Liver (tissue), 9 donors: ENCODE results near the gene AQP3. TPM values are rescaled to one million over a fixed set of nuclear protein-coding genes. Genes with fewer than 3 reads are reported as not detected.

Experiments used
- DNase-seq: peaks from one replicate; pipeline ENCODE4 v3.0.0-alpha.2; 2017; ENCODE audit warnings: low spot score
- H3K27ac ChIP-seq, 2 donors: one replicate each; pipeline ENCODE4 v1.7.0; 2013; ENCODE audit warnings: inconsistent platforms in 2 of 2, low read length in 2 of 2, control low read depth in 1 of 2, low read depth in 1 of 2, mild to moderate bottlenecking in 1 of 2
- H3K27me3 ChIP-seq, 4 donors: one replicate each; pipeline versions ENCODE4 v1.6.1 to v1.7.0; 2013; ENCODE audit warnings: low read length in 3 of 4, inconsistent platforms in 1 of 4, mild to moderate bottlenecking in 1 of 4, moderate library complexity in 1 of 4; ENCODE audit not compliant: control insufficient read depth in 4 of 4, insufficient read depth in 4 of 4
- H3K36me3 ChIP-seq, 4 donors: one replicate each; pipeline versions ENCODE4 v1.6.1 to v1.7.0; 2013; ENCODE audit warnings: low read length in 3 of 4, mild to moderate bottlenecking in 3 of 4, low read depth in 1 of 4, moderate library complexity in 1 of 4; ENCODE audit not compliant: control insufficient read depth in 4 of 4, insufficient read depth in 3 of 4
- H3K4me1 ChIP-seq, 4 donors: one replicate each; pipeline versions ENCODE4 v1.6.1 to v1.7.0; 2013; ENCODE audit warnings: low read length in 3 of 4, mild to moderate bottlenecking in 3 of 4, moderate library complexity in 1 of 4; ENCODE audit not compliant: control insufficient read depth in 4 of 4, insufficient read depth in 4 of 4
- H3K4me3 ChIP-seq, 3 donors: one replicate each; pipeline versions ENCODE4 v1.6.1 to v1.7.0; 2013; ENCODE audit warnings: low read length in 3 of 3, control low read depth in 1 of 3, low read depth in 1 of 3, mild to moderate bottlenecking in 1 of 3
- H3K9ac ChIP-seq, 2 donors: one replicate each; pipeline ENCODE4 v1.7.0; 2013; ENCODE audit warnings: low read length in 2 of 2, mild to moderate bottlenecking in 2 of 2, moderate library complexity in 2 of 2, control low read depth in 1 of 2, low read depth in 1 of 2
- H3K9me3 ChIP-seq, 4 donors: one replicate each; pipeline versions ENCODE4 v1.6.1 to v1.7.0; 2013; ENCODE audit warnings: low read length in 3 of 4; ENCODE audit not compliant: control insufficient read depth in 4 of 4
- EGR1 ChIP-seq, 2 donors: IDR thresholded peaks; 2 replicates each; pipeline ENCODE4 v1.6.1; 2016 to 2018; ENCODE audit warnings: antibody characterized with exemption in 2 of 2, low read depth in 2 of 2
- FOXA1 ChIP-seq: IDR thresholded peaks from 2 replicates; pipeline ENCODE4 v1.6.1; 2016; ENCODE audit warnings: antibody characterized with exemption
- FOXA2 ChIP-seq: IDR thresholded peaks from 2 replicates; pipeline ENCODE4 v1.6.1; 2016; ENCODE audit warnings: antibody characterized with exemption
- GABPA ChIP-seq, 2 donors: IDR thresholded peaks in 1 of 2; conservative IDR thresholded peaks in 1 of 2; 2 replicates each; pipeline ENCODE4 v1.6.1; 2016; ENCODE audit warnings: antibody characterized with exemption in 2 of 2, mild to moderate bottlenecking in 1 of 2, moderate library complexity in 1 of 2
- HNF4G ChIP-seq: IDR thresholded peaks from 2 replicates; pipeline ENCODE4 v1.6.1; 2016; ENCODE audit warnings: antibody characterized with exemption
- JUND ChIP-seq, 2 donors: IDR thresholded peaks; 2 replicates each; pipeline ENCODE4 v1.6.1; 2016; ENCODE audit warnings: antibody characterized with exemption in 2 of 2
- NR2F2 ChIP-seq: IDR thresholded peaks from 2 replicates; pipeline ENCODE4 v1.6.1; 2016; ENCODE audit warnings: antibody characterized with exemption
- RAD21 ChIP-seq, 2 donors: IDR thresholded peaks; 2 replicates each; pipeline ENCODE4 v1.6.1; 2016; ENCODE audit warnings: antibody characterized with exemption in 2 of 2, mild to moderate bottlenecking in 2 of 2
- RXRA ChIP-seq, 2 donors: IDR thresholded peaks; 2 replicates each; pipeline ENCODE4 v1.6.1; 2017 to 2018; ENCODE audit warnings: antibody characterized with exemption in 2 of 2, mild to moderate bottlenecking in 1 of 2
- SP1 ChIP-seq: IDR thresholded peaks from 2 replicates; pipeline ENCODE4 v1.6.1; 2018; ENCODE audit warnings: antibody characterized with exemption, mild to moderate bottlenecking
- TAF1 ChIP-seq: conservative IDR thresholded peaks from 2 replicates; pipeline ENCODE4 v1.6.1; 2016; ENCODE audit warnings: antibody characterized with exemption, mild to moderate bottlenecking
- YY1 ChIP-seq: IDR thresholded peaks from 2 replicates; pipeline ENCODE4 v1.6.1; 2016; ENCODE audit warnings: antibody characterized with exemption, mild to moderate bottlenecking
- WGBS: extraction: QIAGEN DNeasy Blood & Tissue Kit; methylation state at CpG from one replicate; pipeline ENCODE4 v1.1.7; 2013; 5-methylcytosine and 5-hydroxymethylcytosine counted together
- polyA plus RNA-seq, 2 donors: library from polyadenylated mRNA; stranded (reverse) in 1 of 2; unstranded in 1 of 2; fragments of 200-250 nt in 1 of 2; fragments of >200 nt in 1 of 2; fragmentation: Nextera tagmentation in 1 of 2; extraction: Ambion mirVana in 1 of 2; gene quantifications; one replicate each; pipeline versions ENCODE4 v1.2.1 to v1.2.3, GENCODE V29; 2013 to 2015
- total RNA-seq, 2 donors: library from RNA; depleted of rRNA; stranded (reverse); fragments of >200 nt; gene quantifications; one replicate each; pipeline ENCODE4 v1.2.3, GENCODE V29; 2014
- TF ChIP-seq, protein P1 (sequence below): IDR thresholded peaks from 2 replicates; pipeline ENCODE4 v1.6.1; 2016; ENCODE audit warnings: antibody characterized with exemption
- TF ChIP-seq, protein P2 (sequence below): fragments of 150-350 bp; IDR thresholded peaks from 2 replicates; pipeline ENCODE4 v1.5.1; 2017; ENCODE audit warnings: improper control_type of control experiment, low read depth, low read length; ENCODE audit not compliant: missing input control
- TF ChIP-seq, protein P3 (sequence below): IDR thresholded peaks from 2 replicates; pipeline ENCODE4 v1.6.1; 2016; ENCODE audit warnings: antibody characterized with exemption
- TF ChIP-seq, protein P4 (sequence below): IDR thresholded peaks from 2 replicates; pipeline ENCODE4 v1.6.1; 2016; ENCODE audit warnings: antibody characterized with exemption
- donor health status: healthy.
- donor health status: healthy.
- donor health status: healthy.
- donor health status: healthy.
- donor health status: healthy.

AQP3 gene
- total and polyA plus RNA-seq, 4 donors, result 60.5 to 124 (median 87.4) TPM

DNA sequence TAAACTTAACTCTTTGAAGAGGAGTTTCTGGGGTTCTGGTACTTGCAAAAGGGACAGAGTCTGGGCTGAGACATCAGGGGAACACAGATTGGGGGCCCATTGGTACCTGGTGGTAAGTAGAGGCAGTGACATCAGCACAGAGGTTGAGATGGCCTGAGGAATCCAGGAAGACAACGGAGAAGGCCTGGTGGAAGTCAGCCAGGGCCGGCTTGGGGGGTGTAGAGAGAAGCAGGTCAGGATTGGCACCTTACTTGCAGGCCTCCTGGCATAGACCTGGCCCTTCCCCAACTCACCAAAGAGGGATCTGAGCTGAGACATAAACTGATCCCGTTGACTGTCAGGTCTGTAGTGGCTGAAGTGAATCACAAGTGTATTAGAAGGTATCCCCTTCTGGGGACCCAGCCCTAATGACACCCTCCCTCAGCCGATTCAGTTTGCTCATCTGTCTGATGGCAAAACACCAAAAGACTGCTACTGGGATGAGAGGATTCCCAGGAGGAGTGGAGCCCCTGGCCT is 20.9 kb upstream of the AQP3 start:
- TF ChIP-seq FOXA2 (no peak), HNF4G (no peak), SP1 (no peak), RXRA (IDR thresholded peaks at IDR 0.05) (no peak), GABPA (IDR thresholded peaks at IDR 0.05 in 1 of 2, conservative IDR thresholded peaks at IDR 0.05 in 1 of 2) (no peak), RAD21 (IDR thresholded peaks at IDR 0.05) (no peak), EGR1 (IDR thresholded peaks at IDR 0.05; ENCODE audit: low read depth in 2 of 2) (no peak), JUND (IDR thresholded peaks at IDR 0.05) (no peak), NR2F2 (no peak)
- TF ChIP-seq, protein P1, sequence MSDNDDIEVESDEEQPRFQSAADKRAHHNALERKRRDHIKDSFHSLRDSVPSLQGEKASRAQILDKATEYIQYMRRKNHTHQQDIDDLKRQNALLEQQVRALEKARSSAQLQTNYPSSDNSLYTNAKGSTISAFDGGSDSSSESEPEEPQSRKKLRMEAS, result no peak
- TF ChIP-seq, protein P2, sequence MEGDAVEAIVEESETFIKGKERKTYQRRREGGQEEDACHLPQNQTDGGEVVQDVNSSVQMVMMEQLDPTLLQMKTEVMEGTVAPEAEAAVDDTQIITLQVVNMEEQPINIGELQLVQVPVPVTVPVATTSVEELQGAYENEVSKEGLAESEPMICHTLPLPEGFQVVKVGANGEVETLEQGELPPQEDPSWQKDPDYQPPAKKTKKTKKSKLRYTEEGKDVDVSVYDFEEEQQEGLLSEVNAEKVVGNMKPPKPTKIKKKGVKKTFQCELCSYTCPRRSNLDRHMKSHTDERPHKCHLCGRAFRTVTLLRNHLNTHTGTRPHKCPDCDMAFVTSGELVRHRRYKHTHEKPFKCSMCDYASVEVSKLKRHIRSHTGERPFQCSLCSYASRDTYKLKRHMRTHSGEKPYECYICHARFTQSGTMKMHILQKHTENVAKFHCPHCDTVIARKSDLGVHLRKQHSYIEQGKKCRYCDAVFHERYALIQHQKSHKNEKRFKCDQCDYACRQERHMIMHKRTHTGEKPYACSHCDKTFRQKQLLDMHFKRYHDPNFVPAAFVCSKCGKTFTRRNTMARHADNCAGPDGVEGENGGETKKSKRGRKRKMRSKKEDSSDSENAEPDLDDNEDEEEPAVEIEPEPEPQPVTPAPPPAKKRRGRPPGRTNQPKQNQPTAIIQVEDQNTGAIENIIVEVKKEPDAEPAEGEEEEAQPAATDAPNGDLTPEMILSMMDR, result no peak
- TF ChIP-seq, protein P3, sequence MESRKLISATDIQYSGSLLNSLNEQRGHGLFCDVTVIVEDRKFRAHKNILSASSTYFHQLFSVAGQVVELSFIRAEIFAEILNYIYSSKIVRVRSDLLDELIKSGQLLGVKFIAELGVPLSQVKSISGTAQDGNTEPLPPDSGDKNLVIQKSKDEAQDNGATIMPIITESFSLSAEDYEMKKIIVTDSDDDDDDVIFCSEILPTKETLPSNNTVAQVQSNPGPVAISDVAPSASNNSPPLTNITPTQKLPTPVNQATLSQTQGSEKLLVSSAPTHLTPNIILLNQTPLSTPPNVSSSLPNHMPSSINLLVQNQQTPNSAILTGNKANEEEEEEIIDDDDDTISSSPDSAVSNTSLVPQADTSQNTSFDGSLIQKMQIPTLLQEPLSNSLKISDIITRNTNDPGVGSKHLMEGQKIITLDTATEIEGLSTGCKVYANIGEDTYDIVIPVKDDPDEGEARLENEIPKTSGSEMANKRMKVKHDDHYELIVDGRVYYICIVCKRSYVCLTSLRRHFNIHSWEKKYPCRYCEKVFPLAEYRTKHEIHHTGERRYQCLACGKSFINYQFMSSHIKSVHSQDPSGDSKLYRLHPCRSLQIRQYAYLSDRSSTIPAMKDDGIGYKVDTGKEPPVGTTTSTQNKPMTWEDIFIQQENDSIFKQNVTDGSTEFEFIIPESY, result no peak
- no peaks in the 10 kb centered on the region for H3K9me3 ChIP-seq
- H3K27me3 ChIP-seq, result no peaks in the 10 kb centered on the region
- 90% methylated on average over 4 of the region's 4 CpGs for WGBS
- no peak for DNase-seq
- no peak overlapping the region for H3K9ac ChIP-seq
- no peak overlapping the region for H3K4me3 ChIP-seq
- peaks cover 3 to 14% (median 10%) of the 10 kb centered on the region in 4 donors for H3K4me1 ChIP-seq
- peaks cover 28 to 81% (median 47%) of the 10 kb centered on the region in 4 donors for H3K36me3 ChIP-seq
- H3K27ac ChIP-seq, result no peak overlapping the region

DNA sequence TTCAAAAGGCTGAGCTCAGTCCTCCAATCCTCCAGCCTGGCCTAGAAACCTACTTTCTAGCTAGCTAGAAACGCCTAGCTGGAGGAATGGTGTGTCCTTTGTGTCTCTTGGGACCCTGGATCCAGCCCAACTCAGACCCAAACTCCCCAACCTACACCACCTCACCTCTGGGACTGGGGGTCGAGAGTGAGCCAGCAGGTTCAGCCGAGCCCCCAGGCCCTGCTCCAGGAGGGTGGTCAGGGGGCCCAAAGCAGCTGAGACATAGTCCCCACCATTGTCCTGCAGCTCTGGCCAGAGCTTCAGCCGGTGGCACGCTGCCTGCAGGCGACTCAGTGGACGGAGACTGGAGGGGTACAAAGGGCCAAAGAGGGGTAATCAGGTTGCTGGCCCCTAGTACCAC is 20.1 kb upstream of the AQP3 start:
- Histone ChIP-seq H3K27ac (no peak overlapping the region), H3K9me3 (no peaks in the 10 kb centered on the region), H3K9ac (no peak overlapping the region), H3K4me3 (no peak overlapping the region), H3K4me1 (peaks cover 0 to 7% (median 3%) of the 10 kb centered on the region in 4 donors), H3K27me3 (no peaks in the 10 kb centered on the region), H3K36me3 (peaks cover 28 to 89% (median 52%) of the 10 kb centered on the region in 4 donors)
- TF ChIP-seq YY1 (no peak), FOXA1 (no peak), TAF1 (no peak), FOXA2 (no peak), JUND (IDR thresholded peaks at IDR 0.05) (no peak)
- TF ChIP-seq, protein P4, sequence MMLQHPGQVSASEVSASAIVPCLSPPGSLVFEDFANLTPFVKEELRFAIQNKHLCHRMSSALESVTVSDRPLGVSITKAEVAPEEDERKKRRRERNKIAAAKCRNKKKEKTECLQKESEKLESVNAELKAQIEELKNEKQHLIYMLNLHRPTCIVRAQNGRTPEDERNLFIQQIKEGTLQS, result no peak
- WGBS, result 84% methylated on average over 7 of the region's 7 CpGs
- no peak for DNase-seq
